PC-3 (cell line): ENCODE results near the gene HDAC1. TPM values are rescaled to one million over a fixed set of nuclear protein-coding genes. Genes with fewer than 3 reads are reported as not detected.

Experiments used
- ATAC-seq: fragments of 200-7000 bp; cut with Tn5 transposase; 2 replicates; pipeline ENCODE4 v1.9.1; 2020; ENCODE audit warnings: mild to moderate bottlenecking, moderate library complexity
- BruUV-seq: library from RNA; stranded (reverse); fragments of 400-500 nt; replicated peaks from 2 replicates; lab custom pipeline; 2021; lab: Mats Ljungman, UMichigan
- CTCF ChIA-PET: fragments of 300-600 bp; sonication (Branson Sonifier 250); formaldehyde crosslinking; loops from one replicate; lab custom pipeline; 2022; ENCODE audit warnings: antibody characterized with exemption; lab: Charles Lee
- POLR2A ChIA-PET: fragments of 300-600 bp; sonication (Branson Sonifier 250); formaldehyde crosslinking; loops from one replicate; lab custom pipeline; 2022; ENCODE audit warnings: antibody characterized with exemption; ENCODE audit not compliant: unreplicated experiment; lab: Charles Lee
- DNase-seq: peaks from one replicate; pipeline ENCODE4 v3.0.0-alpha.2; 2015
- H2AFZ ChIP-seq: fragments of 300-600 bp; sonication (generic); 2 replicates; pipeline ENCODE4 v1.6.0; 2016; ENCODE audit warnings: antibody characterized with exemption, low read length
- H3F3A ChIP-seq: fragments of 300-600 bp; sonication (generic); one replicate; pipeline ENCODE4 v1.6.0; 2017; ENCODE audit warnings: antibody characterized with exemption, low read length, control low read depth, mild to moderate bottlenecking; ENCODE audit not compliant: unreplicated experiment
- H3K27ac ChIP-seq: fragments of 300-600 bp; sonication (generic); 2 replicates; pipeline ENCODE4 v1.5.1; 2016; ENCODE audit warnings: mild to moderate bottlenecking, low read length
- H3K27me3 ChIP-seq: fragments of 300-600 bp; sonication (generic); 2 replicates; pipeline ENCODE4 v1.6.1; 2016; ENCODE audit warnings: low read length, mixed read lengths
- H3K36me3 ChIP-seq: fragments of 300-600 bp; sonication (generic); 2 replicates; pipeline ENCODE4 v1.6.1; 2016; ENCODE audit warnings: low read depth, mixed run types, low read length, mixed read lengths
- H3K4me1 ChIP-seq: fragments of 300-600 bp; sonication (generic); 2 replicates; pipeline ENCODE4 v1.5.1; 2016; ENCODE audit warnings: low read length; ENCODE audit not compliant: insufficient read depth
- H3K4me2 ChIP-seq: fragments of 300-600 bp; sonication (generic); 2 replicates; pipeline ENCODE4 v1.6.0; 2016; ENCODE audit warnings: low read length
- H3K4me3 ChIP-seq: fragments of 300-600 bp; sonication (generic); 2 replicates; pipeline ENCODE4 v1.5.1; 2016; ENCODE audit warnings: mild to moderate bottlenecking, low read length, mixed read lengths
- H3K79me2 ChIP-seq: fragments of 300-600 bp; sonication (generic); 2 replicates; pipeline ENCODE4 v1.6.1; 2017; ENCODE audit warnings: low read length, mixed read lengths
- H3K9ac ChIP-seq: fragments of 300-600 bp; sonication (generic); 2 replicates; pipeline ENCODE4 v1.6.0; 2016; ENCODE audit warnings: mild to moderate bottlenecking, low read length
- H3K9me2 ChIP-seq: fragments of 300-600 bp; sonication (generic); replicated peaks from 2 replicates; pipeline ENCODE4 v1.6.1; 2016; ENCODE audit warnings: mixed run types, low read length, mixed read lengths
- H3K9me3 ChIP-seq: fragments of 300-600 bp; sonication (generic); 2 replicates; pipeline ENCODE4 v1.6.1; 2016; ENCODE audit warnings: low read length, mixed read lengths
- H4K20me1 ChIP-seq: fragments of 300-600 bp; sonication (generic); 2 replicates; pipeline ENCODE4 v1.6.1; 2016; ENCODE audit warnings: low read length, mixed read lengths
- CTCF ChIP-seq: fragments of 300-600 bp; sonication (generic); conservative IDR thresholded peaks from 2 replicates; pipeline ENCODE4 v1.5.1; 2017; ENCODE audit warnings: antibody characterized with exemption, low read depth, mild to moderate bottlenecking, low read length
- EZH2 ChIP-seq: fragments of 300-600 bp; sonication (generic); IDR thresholded peaks from one replicate; pipeline ENCODE4 v1.6.1; 2017; ENCODE audit warnings: antibody characterized with exemption, mild to moderate bottlenecking, low read length; ENCODE audit not compliant: unreplicated experiment
- EZH2phosphoT487 ChIP-seq: fragments of 300-600 bp; sonication (generic); IDR thresholded peaks from 2 replicates; pipeline ENCODE4 v1.6.1; 2018; ENCODE audit warnings: mild to moderate bottlenecking, antibody characterized with exemption, low read length, borderline replicate concordance
- intact Hi-C: fragments of 100-400 bp; cut with micrococcal nuclease; formaldehyde crosslinking; loops from 2 replicates; pipeline ENCODE4 v1.9.0; 2023
- total RNA-seq: library from RNA; depleted of rRNA; stranded (reverse); fragments of >200 nt; gene quantifications from 2 replicates; pipeline ENCODE4 v1.2.3, GENCODE V29; 2014

HDAC1 gene
- total RNA-seq, 1 experiment from 2014 or later = 184 TPM

- Histone ChIP-seq H3K27me3 (no peaks in the 10 kb centered on the region), H3K4me2 (no peak overlapping the region), H4K20me1 (peaks cover 27% of the 10 kb centered on the region), H3K9me2 (no peaks in the 10 kb centered on the region), H2AFZ (no peak overlapping the region), H3K9me3 (no peaks in the 10 kb centered on the region), H3F3A (peaks cover 3% of the 10 kb centered on the region), H3K79me2 (peaks cover 23% of the 10 kb centered on the region), H3K9ac (no peak overlapping the region), H3K4me1 (peaks cover 31% of the 10 kb centered on the region), H3K36me3 (peaks cover 52% of the 10 kb centered on the region), H3K27ac (no peak overlapping the region), H3K4me3 (no peak overlapping the region)
- TF ChIP-seq CTCF (no peak), EZH2 (no peak), EZH2phosphoT487 (no peak)
- no TSS peak for BruUV-seq
- intact Hi-C loops = loop anchor here (5.0 kb wide), 1 partner anchor 88 kb away; no protein-coding TSS in a partner anchor
- ATAC-seq (no peak), DNase-seq (no peak)
- POLR2A ChIA-PET = no interaction called here
- CTCF ChIA-PET = no interaction called here
Observed at GRCh38 chr1:32330558-32331151, 38.8 kb downstream of the HDAC1 start.

DNA sequence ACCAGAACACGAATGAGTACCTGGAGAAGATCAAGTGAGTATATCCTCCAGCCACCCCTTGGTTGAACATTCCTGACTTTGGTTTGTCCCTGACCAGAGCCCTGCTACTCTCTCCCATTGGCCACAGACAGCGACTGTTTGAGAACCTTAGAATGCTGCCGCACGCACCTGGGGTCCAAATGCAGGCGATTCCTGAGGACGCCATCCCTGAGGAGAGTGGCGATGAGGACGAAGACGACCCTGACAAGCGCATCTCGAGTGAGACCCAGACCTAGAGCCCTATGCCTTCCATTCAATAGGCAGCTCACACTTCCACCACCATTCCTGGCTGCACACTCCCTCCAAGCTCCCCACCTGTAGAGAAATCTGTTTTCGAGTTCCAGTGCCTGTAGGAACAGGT, 39.7 kb downstream of the HDAC1 start:
- no TSS peak for BruUV-seq
- ChIA-PET POLR2A (no interaction called here), CTCF (no interaction called here)
- no peak for TF ChIP-seq CTCF
- no peak for TF ChIP-seq EZH2phosphoT487
- no peak overlapping the region for H2AFZ ChIP-seq
- ATAC-seq (no peak), DNase-seq (no peak)
- no peaks in the 10 kb centered on the region for H3K27me3 ChIP-seq
- no peaks in the 10 kb centered on the region for H3K9me2 ChIP-seq
- no peaks in the 10 kb centered on the region for H3K9me3 ChIP-seq
- H3F3A ChIP-seq = peaks cover 3% of the 10 kb centered on the region
- intact Hi-C loops = loop anchor here (5.0 kb wide), 1 partner anchor 89 kb away; no protein-coding TSS in a partner anchor
- H3K79me2 ChIP-seq = peaks cover 23% of the 10 kb centered on the region
- peaks cover 27% of the 10 kb centered on the region for H4K20me1 ChIP-seq
- no peak overlapping the region for H3K9ac ChIP-seq
- peaks cover 50% of the 10 kb centered on the region for H3K36me3 ChIP-seq
- H3K4me2 ChIP-seq = no peak overlapping the region
- peaks cover 34% of the 10 kb centered on the region for H3K4me1 ChIP-seq
- H3K27ac ChIP-seq = no peak overlapping the region
- H3K4me3 ChIP-seq = no peak overlapping the region
